Measurements from ENCODE around the gene DIAPH3. TPM values are rescaled to one million over a fixed set of nuclear protein-coding genes. Genes with fewer than 3 reads are reported as not detected.

DIAPH3 gene
- total and polyA plus RNA-seq, 2 of the 8 experiments (the other 6 are each of a cell fraction or from before 2014, with no cell fraction given): 8.0 to 30.8 TPM

- TF ChIP-seq CHD7 (IDR thresholded peaks at IDR 0.05; ENCODE audit: insufficient replicate concordance, low read length): no peak
- TF ChIP-seq GTF2F1 (IDR thresholded peaks at IDR 0.05; ENCODE audit: borderline replicate concordance, low read depth, low read length): no peak
- no peak for TF ChIP-seq NRF1 (IDR thresholded peaks at IDR 0.05; ENCODE audit: low read depth, low read length)
- no peak for TF ChIP-seq BCL11A (IDR thresholded peaks at IDR 0.05; ENCODE audit: low read depth in 2 of 2, low read length in 2 of 2)
- TF ChIP-seq BACH1 (IDR thresholded peaks at IDR 0.05; ENCODE audit: low read length): no peak
- no peak for TF ChIP-seq JUND (IDR thresholded peaks at IDR 0.05; ENCODE audit: low read length)
- TF ChIP-seq ATF2 (IDR thresholded peaks at IDR 0.05; ENCODE audit: low read length): no peak
- no peak for TF ChIP-seq POLR2A (IDR thresholded peaks at IDR 0.05; ENCODE audit: control extremely low read depth in 1 of 2, low read depth in 2 of 2, low read length in 2 of 2)
- TF ChIP-seq POLR2AphosphoS5 (IDR thresholded peaks at IDR 0.05; ENCODE audit: low read depth, low read length): no peak
- no peak for TF ChIP-seq SAP30 (IDR thresholded peaks at IDR 0.05; ENCODE audit: insufficient read depth, insufficient replicate concordance, low read length)
- TF ChIP-seq NANOG (IDR thresholded peaks at IDR 0.05; ENCODE audit: insufficient read depth, low read depth, low read length, poor library complexity, severe bottlenecking): no peak
Measured at GRCh38 chr13:59865398-59865797, 298.3 kb downstream of the DIAPH3 start (continued).

All from H1 (cell line).